ENCODE data around the gene CALHM3. TPM values are rescaled to one million over a fixed set of nuclear protein-coding genes. Genes with fewer than 3 reads are reported as not detected.

CALHM3 gene
- total RNA-seq, 1 donor from 2014 or later = not detected

DNA sequence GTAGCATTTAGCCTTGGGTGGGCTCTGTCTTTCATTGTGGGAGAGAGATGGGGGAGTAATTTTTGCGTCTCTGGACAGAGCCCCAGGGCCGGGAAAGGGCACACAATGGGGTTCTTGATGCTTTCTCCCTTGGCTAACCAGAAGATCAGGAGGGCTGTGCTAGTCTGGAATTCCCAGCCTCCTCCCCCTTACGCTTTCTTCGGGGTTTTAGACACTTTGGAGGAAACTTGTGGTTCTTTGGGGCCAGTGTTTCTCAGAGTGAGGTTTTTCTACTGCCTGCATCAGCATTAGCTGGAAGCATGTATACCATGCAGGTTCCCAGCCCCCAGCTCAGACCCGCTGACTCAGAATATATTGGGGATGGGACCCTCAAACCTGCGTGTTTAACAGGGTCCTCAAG is 21.4 kb upstream of the CALHM3 start:
- Histone ChIP-seq H3K4me1 (peaks cover 8% of the 10 kb centered on the region), H3K27ac (no peak overlapping the region), H3K9me3 (no peaks in the 10 kb centered on the region), H3K27me3 (no peaks in the 10 kb centered on the region), H3K36me3 (no peaks in the 10 kb centered on the region), H3K4me3 (no peak overlapping the region)
- no peak for DNase-seq (ENCODE audit: extremely low spot score in 2 of 2)
- TF ChIP-seq POLR2AphosphoS5 (IDR thresholded peaks at IDR 0.05; ENCODE audit: insufficient read depth in 1 of 2, low read depth in 1 of 2) (no peak), POLR2A (IDR thresholded peaks at IDR 0.05) (no peak)
- TF ChIP-seq, protein P1, sequence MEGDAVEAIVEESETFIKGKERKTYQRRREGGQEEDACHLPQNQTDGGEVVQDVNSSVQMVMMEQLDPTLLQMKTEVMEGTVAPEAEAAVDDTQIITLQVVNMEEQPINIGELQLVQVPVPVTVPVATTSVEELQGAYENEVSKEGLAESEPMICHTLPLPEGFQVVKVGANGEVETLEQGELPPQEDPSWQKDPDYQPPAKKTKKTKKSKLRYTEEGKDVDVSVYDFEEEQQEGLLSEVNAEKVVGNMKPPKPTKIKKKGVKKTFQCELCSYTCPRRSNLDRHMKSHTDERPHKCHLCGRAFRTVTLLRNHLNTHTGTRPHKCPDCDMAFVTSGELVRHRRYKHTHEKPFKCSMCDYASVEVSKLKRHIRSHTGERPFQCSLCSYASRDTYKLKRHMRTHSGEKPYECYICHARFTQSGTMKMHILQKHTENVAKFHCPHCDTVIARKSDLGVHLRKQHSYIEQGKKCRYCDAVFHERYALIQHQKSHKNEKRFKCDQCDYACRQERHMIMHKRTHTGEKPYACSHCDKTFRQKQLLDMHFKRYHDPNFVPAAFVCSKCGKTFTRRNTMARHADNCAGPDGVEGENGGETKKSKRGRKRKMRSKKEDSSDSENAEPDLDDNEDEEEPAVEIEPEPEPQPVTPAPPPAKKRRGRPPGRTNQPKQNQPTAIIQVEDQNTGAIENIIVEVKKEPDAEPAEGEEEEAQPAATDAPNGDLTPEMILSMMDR (IDR thresholded peaks at IDR 0.05) = no peak
- intact Hi-C loops (cut with DNase I) = no loop called here

DNA sequence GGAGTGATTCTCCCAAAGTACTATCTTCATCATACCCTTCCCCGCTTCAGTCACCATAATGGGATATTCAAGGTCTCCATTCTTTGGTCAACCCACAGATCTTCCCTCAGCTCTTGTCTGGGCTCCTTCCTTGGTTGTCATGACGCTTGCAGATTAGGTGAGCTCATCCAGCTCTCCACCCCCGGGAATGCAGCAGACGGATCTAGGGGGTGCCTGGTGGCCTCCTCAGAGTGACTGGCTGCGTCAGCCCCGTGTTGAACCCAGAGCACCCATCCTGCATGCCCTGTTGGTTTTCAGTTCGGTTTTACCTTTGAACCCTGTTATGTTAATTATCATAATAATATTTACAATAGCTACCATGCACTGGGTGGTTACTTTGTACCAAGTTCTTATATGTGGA is 20.8 kb upstream of the CALHM3 start:
- TF ChIP-seq, protein P1 (IDR thresholded peaks at IDR 0.05) = no peak
- TF ChIP-seq POLR2A (IDR thresholded peaks at IDR 0.05) = no peak
- no peak for TF ChIP-seq POLR2AphosphoS5 (IDR thresholded peaks at IDR 0.05; ENCODE audit: insufficient read depth in 1 of 2, low read depth in 1 of 2)
- H3K4me3 ChIP-seq = no peak overlapping the region
- no peaks in the 10 kb centered on the region for H3K9me3 ChIP-seq
- no peaks in the 10 kb centered on the region for H3K27me3 ChIP-seq
- H3K36me3 ChIP-seq = no peaks in the 10 kb centered on the region
- H3K27ac ChIP-seq = no peak overlapping the region
- H3K4me1 ChIP-seq = peaks cover 11% of the 10 kb centered on the region
- intact Hi-C loops (cut with DNase I) = no loop called here
- no peak for DNase-seq (ENCODE audit: extremely low spot score in 2 of 2)

GRCh38 chr10:103498936-103499638 is 20.0 kb upstream of the CALHM3 start:
- H3K4me1 ChIP-seq = peaks cover 13% of the 10 kb centered on the region
- H3K27me3 ChIP-seq = no peaks in the 10 kb centered on the region
- DNase-seq (ENCODE audit: extremely low spot score in 2 of 2) = no peak
- intact Hi-C loops (cut with DNase I) = no loop called here
- no peak overlapping the region for H3K27ac ChIP-seq
- H3K9me3 ChIP-seq = no peaks in the 10 kb centered on the region
- no peaks in the 10 kb centered on the region for H3K36me3 ChIP-seq
- no peak overlapping the region for H3K4me3 ChIP-seq
- TF ChIP-seq, protein P1 (IDR thresholded peaks at IDR 0.05) = no peak
- TF ChIP-seq POLR2AphosphoS5 (IDR thresholded peaks at IDR 0.05; ENCODE audit: insufficient read depth in 1 of 2, low read depth in 1 of 2) (no peak), POLR2A (IDR thresholded peaks at IDR 0.05) (no peak)

GRCh38 chr10:103497161-103497915 is 18.3 kb upstream of the CALHM3 start:
- TF ChIP-seq, protein P1 (IDR thresholded peaks at IDR 0.05) = no peak
- TF ChIP-seq POLR2AphosphoS5 (IDR thresholded peaks at IDR 0.05; ENCODE audit: insufficient read depth in 1 of 2, low read depth in 1 of 2) = no peak
- Histone ChIP-seq H3K27me3 (no peaks in the 10 kb centered on the region), H3K27ac (no peak overlapping the region), H3K36me3 (no peaks in the 10 kb centered on the region), H3K4me3 (no peak overlapping the region), H3K4me1 (peaks cover 27% of the 10 kb centered on the region), H3K9me3 (no peaks in the 10 kb centered on the region)
- intact Hi-C loops (cut with DNase I) = no loop called here
- DNase-seq (ENCODE audit: extremely low spot score in 2 of 2) = no peak

DNA sequence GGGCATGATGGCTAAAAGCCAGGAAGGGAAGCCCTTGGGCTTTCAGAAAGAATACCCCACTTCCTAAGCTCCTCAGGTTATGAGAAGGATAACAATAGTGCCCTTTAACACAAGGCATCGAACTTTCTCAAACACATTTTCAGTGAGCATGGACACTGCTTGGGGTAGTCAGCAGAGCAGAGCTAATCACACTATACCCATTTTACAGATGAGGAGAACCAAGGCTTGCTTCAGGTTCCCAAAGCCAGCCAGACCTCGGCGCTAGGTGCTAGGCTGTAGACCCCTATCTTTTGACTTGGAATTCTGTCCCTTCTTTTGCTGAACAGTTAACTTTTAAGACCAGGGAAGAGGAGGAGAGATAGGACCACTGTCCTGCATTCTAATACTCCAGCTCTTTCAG is 16.3 kb upstream of the CALHM3 start:
- TF ChIP-seq POLR2AphosphoS5 (IDR thresholded peaks at IDR 0.05; ENCODE audit: insufficient read depth in 1 of 2, low read depth in 1 of 2) = no peak
- TF ChIP-seq, protein P1 (IDR thresholded peaks at IDR 0.05) = no peak
- TF ChIP-seq POLR2A (IDR thresholded peaks at IDR 0.05) = no peak
- no peak overlapping the region for H3K27ac ChIP-seq
- H3K36me3 ChIP-seq = no peaks in the 10 kb centered on the region
- no peak for DNase-seq (ENCODE audit: extremely low spot score in 2 of 2)
- H3K4me1 ChIP-seq = peaks cover 39% of the 10 kb centered on the region
- no peak overlapping the region for H3K4me3 ChIP-seq
- intact Hi-C loops (cut with DNase I) = no loop called here
- no peaks in the 10 kb centered on the region for H3K27me3 ChIP-seq
- no peaks in the 10 kb centered on the region for H3K9me3 ChIP-seq
